GM12874 (cell line): ENCODE data around the gene MTERF4.

Experiments
- TF ChIP-seq, protein P1 (sequence below): IDR thresholded peaks from 2 replicates; pipeline ENCODE4 v1.5.1; 2011; ENCODE audit warnings: low read depth, mild to moderate bottlenecking, control low read depth, low read length, moderate library complexity; ENCODE audit not compliant: insufficient read depth

MTERF4 gene, protein sequence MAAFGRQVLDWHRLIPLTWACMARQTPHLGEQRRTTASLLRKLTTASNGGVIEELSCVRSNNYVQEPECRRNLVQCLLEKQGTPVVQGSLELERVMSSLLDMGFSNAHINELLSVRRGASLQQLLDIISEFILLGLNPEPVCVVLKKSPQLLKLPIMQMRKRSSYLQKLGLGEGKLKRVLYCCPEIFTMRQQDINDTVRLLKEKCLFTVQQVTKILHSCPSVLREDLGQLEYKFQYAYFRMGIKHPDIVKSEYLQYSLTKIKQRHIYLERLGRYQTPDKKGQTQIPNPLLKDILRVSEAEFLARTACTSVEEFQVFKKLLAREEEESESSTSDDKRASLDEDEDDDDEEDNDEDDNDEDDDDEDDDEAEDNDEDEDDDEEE

DNA sequence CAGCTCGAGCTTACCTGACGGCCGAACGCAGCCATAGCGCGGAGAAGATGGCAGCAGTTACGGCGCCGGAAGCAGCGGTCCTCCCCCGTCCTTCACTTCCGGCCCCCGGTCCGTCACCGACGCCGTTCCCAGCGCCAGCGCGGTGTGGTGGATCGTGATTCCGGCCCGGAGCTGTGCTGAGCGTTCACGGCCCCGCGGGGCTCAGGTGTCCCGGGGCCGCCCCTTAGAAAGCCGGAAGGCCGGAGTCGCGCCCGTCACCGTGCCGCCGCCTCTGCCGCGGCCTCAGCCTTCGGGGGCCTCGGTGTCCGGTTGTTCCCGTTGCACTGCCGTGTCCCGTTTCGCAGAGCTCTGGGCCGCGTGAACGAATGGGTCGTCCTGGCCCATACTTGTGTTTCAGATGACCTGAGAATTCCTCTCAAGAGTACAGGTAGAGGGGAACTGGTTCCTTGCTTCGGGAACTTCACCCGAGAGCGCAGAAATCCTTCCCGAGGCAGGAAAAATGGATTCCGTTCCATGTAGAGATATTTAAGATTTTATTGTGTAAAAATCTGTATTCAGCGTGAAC is at the start of gene MTERF4:
MTERF4 (minus strand) TSS at position 49 of the 565 bp plus-strand sequence; CDS start at position 35, 14 bp downstream.
- TF ChIP-seq, protein P1, sequence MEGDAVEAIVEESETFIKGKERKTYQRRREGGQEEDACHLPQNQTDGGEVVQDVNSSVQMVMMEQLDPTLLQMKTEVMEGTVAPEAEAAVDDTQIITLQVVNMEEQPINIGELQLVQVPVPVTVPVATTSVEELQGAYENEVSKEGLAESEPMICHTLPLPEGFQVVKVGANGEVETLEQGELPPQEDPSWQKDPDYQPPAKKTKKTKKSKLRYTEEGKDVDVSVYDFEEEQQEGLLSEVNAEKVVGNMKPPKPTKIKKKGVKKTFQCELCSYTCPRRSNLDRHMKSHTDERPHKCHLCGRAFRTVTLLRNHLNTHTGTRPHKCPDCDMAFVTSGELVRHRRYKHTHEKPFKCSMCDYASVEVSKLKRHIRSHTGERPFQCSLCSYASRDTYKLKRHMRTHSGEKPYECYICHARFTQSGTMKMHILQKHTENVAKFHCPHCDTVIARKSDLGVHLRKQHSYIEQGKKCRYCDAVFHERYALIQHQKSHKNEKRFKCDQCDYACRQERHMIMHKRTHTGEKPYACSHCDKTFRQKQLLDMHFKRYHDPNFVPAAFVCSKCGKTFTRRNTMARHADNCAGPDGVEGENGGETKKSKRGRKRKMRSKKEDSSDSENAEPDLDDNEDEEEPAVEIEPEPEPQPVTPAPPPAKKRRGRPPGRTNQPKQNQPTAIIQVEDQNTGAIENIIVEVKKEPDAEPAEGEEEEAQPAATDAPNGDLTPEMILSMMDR, result no peak

DNA sequence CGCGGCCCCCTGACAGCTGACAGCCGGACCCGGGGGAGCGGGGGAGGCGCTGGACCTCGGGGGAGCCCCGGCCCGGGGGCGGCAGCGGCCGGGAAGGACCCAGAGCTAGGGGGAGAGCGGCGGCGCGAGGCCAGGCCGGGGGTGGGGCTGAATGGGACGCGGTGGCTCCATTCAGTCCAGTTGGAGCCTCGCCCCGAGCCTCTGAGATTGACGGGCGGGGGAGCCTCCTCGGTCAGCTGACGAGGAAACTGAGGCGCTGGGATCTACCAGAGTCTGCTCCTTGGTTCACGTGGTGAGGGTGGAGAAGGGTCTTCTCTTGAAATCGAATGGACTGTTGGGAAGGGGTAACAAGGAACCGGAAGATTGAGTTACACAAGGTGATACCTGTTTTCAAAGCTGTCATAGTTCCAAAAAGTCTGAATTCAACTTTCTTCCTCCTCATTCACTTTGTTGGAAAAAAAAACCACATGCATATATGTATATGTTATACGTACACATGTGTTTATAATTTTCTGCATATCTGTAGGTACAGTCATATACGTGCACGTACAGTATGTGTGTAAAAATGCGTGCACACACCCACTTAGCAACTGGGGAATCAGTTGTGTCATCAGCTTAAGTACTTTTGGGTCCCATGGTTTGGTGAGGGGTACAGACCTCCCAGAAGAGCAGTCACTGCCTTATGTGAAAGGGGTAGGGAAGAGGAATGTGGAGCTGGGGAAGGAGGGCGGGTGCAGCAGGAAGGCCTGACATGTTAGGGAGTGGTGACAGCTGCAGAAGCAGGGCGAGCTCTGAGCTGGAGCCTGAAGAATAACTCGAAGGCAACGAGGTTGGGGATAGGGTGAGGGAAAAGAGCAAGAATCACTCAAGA is 48.8 kb upstream of the MTERF4 start:
- TF ChIP-seq, protein P1, result no peak

DNA sequence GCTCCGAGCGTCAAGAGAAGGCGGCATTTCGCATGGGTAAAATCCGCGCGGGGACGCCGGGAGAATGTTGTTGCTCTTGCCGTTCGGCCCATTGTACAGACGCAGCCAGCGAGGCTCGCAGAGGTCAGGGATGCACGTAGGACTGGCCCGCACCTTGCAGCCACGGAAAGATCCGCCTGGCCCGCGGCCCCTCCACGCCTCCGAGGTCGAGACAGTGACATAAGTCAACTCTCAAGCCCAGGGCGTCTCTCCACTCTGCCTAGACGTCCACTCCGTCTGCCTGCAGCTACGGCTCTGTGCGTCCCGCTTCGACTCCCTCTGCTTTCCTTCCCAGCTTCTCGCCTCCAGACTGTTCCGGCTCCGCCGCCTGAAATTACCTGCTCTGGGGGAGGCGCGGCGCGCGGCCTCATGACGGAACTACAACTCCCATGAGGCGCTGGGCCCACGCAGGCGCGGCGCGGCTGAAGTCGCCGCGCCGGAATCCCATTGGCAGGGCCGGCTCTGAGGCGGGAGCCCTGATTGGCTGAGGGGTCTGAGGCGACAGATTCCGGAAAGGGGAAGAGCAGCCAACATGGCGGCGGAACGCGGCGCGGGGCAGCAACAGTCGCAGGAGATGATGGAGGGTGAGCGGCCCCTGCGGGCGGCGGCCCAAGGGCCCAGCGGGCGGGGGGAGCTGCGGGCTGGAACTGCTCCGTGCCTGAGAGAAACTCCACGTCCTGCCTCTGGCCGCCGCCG is 48.0 kb upstream of the MTERF4 start, which contains the start of gene PPP1R7:
PPP1R7 (plus strand) TSS at position 543 of the 735 bp plus-strand sequence; CDS start at position 572, 29 bp downstream.
- TF ChIP-seq, protein P1, result peak; percentile 60

DNA sequence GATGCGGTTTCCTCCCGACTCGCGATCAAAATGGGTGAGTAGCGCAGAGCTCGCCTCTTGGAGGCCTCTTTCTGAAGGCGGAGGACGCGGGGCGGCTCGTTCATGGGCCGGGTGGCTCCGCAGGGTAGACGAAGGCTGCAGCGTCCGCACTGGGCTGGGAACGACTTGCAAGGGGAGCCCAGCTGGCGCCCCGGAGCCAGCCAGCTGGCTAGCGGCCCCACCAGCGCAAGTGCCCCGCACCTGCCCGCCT is 47.5 kb upstream of the MTERF4 start:
- TF ChIP-seq, protein P1, result no peak

DNA sequence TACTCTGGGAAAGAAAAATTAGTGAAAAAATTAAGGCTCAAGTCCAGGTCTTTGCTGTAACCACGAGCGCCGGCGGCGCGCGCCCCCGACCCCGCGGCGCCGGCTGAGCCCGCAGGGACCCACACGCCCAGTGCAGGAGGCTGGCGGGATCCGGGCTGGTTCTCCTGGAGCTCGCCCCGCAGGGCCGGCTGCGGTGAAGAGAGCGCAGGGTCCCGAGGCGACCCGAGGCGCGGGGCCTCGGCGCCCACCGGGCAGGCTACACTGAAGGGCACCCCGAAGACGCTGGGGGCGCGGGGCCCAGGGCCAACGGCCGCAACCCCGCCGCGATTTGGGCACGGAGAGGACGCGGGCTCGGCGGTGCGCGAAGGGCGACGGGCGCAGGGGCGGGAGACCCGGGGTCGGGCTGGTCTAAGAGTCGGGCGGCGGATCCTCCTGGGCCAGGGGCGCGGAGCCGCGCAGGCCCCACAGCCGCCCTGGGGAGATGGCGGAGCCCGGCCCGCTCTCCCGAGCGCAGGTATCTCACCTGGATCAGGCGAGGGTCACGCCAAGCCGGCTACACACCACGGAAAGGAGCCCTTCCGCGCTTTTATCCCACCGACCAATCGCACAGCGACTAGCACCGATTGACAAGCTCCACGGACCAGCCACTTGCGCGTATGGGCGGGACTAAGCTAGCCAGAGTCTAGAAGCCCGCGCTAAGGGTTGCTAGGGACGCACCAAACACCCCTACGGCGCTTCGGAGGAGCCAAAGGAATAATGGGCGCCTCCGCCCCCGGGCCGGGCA is 47.0 kb upstream of the MTERF4 start, which contains the start of gene PASK:
PASK (minus strand) TSS at position 582 of the 784 bp plus-strand sequence. CDS start 6,440 bp downstream, outside the sequence.
- TF ChIP-seq, protein P1, result no peak

DNA sequence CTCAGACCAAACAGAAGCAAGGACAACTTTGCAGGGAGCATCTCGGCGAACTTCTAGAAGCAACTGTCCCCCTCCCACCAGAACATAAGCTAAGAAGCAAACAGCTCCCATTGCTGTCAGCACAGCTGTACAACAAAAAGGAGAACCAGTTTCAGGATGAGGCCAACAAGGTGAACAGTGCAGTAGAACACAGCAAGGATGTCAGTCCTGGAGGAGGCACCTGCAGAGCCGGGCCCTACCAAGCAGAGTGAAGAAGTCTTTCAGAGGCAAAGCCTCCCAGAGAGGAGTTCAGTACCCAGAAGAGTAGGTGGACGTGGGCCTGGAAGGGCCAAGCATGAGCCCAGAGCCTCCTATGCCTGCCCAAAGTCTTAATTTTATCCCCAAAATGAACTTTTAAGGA is 46.2 kb upstream of the MTERF4 start:
- TF ChIP-seq, protein P1, result no peak
